ENCODE results near the gene TBX1.
"Not testable (repeated sequence)": the region's sequence is repeated elsewhere in the genome, so short reads cannot be mapped to it uniquely, and the experiment has no call there.

The TBX1 gene

GRCh38 chr22:19789406-19789805 is 28.8 kb downstream of the TBX1 start:
- H3K27ac ChIP-seq, result no peak overlapping the region
- TF ChIP-seq CTCF (conservative IDR thresholded peaks at IDR 0.05; ENCODE audit: low read depth), result no peak
- ChIA-PET CTCF (no interaction called here), POLR2A (ENCODE audit: low non-redundant PET) (no interaction called here)
- no peak for DNase-seq (ENCODE audit: low spot score)

GRCh38 chr22:19789828-19790227 is 29.2 kb downstream of the TBX1 start:
- POLR2A ChIA-PET (ENCODE audit: low non-redundant PET), result no interaction called here
- CTCF ChIA-PET, result interaction anchor here (0.7 kb wide), 1 partner anchor 33 kb away, joined by 3 read pairs; no protein-coding TSS in a partner anchor
- H3K27ac ChIP-seq, result no peak overlapping the region
- no peak for TF ChIP-seq CTCF (conservative IDR thresholded peaks at IDR 0.05; ENCODE audit: low read depth)
- no peak for DNase-seq (ENCODE audit: low spot score)

- no peak for DNase-seq (ENCODE audit: low spot score)
- CTCF ChIA-PET, result no interaction called here
- TF ChIP-seq CTCF (conservative IDR thresholded peaks at IDR 0.05; ENCODE audit: low read depth), result no peak
- no peak overlapping the region for H3K27ac ChIP-seq
- POLR2A ChIA-PET (ENCODE audit: low non-redundant PET), result no interaction called here
These were observed 30.7 kb downstream of the TBX1 start for GRCh38 chr22:19791243-19791642.

GRCh38 chr22:19791894-19792293 is 31.3 kb downstream of the TBX1 start:
- H3K27ac ChIP-seq, result no peak overlapping the region
- TF ChIP-seq CTCF (conservative IDR thresholded peaks at IDR 0.05; ENCODE audit: low read depth), result no peak
- no peak for DNase-seq (ENCODE audit: low spot score)
- CTCF ChIA-PET, result no interaction called here
- POLR2A ChIA-PET (ENCODE audit: low non-redundant PET), result no interaction called here

- DNase-seq (ENCODE audit: low spot score); H3K27ac ChIP-seq; POLR2A ChIA-PET (ENCODE audit: low non-redundant PET): not testable (repeated sequence)
- CTCF ChIA-PET, result interaction anchor here (0.6 kb wide), 1 partner anchor 12 kb away, joined by 4 read pairs; no protein-coding TSS in a partner anchor
These were observed 31.9 kb downstream of the TBX1 start for GRCh38 chr22:19792383-19792896.

- CTCF ChIA-PET, result interaction anchor here (0.6 kb wide), 1 partner anchor 11 kb away, joined by 4 read pairs; no protein-coding TSS in a partner anchor
- no peak for TF ChIP-seq CTCF (conservative IDR thresholded peaks at IDR 0.05; ENCODE audit: low read depth)
- POLR2A ChIA-PET (ENCODE audit: low non-redundant PET), result no interaction called here
- H3K27ac ChIP-seq, result no peak overlapping the region
- DNase-seq (ENCODE audit: low spot score), result no peak
These were observed 32.6 kb downstream of the TBX1 start for GRCh38 chr22:19793161-19793560.

- DNase-seq (ENCODE audit: low spot score), result no peak
- ChIA-PET POLR2A (ENCODE audit: low non-redundant PET) (no interaction called here), CTCF (interaction anchor here (0.6 kb wide), 1 partner anchor 31 kb away, joined by 5 read pairs; no protein-coding TSS in a partner anchor)
- no peak for TF ChIP-seq CTCF (conservative IDR thresholded peaks at IDR 0.05; ENCODE audit: low read depth)
- no peak overlapping the region for H3K27ac ChIP-seq
These were observed 33.2 kb downstream of the TBX1 start for GRCh38 chr22:19793661-19794310.

Measured in RWPE1 (cell line).